Stimulated activated CD4-positive, alpha-beta T cell treated with anti-CD3 and anti-CD28 coated beads, Interleukin-12 subunit alpha, Interleukin-12 subunit beta, amount 100 ng/mL, for 24 hours (primary cell): ENCODE measurements around the gene DAZAP1.
"Not testable (repeated sequence)": the region's sequence is repeated elsewhere in the genome, so short reads cannot be mapped to it uniquely, and the experiment has no call there.

Experiments used
- DNase-seq, 2 experiments: peaks; one replicate each; pipeline ENCODE4 v3.0.0-alpha.2; 2020; ENCODE audit warnings: low read depth in 2 of 2

The DAZAP1 gene

GRCh38 chr19:1410789-1411188 lies 3.4 kb downstream of the DAZAP1 start:
- no peak for DNase-seq

GRCh38 chr19:1411255-1412191 lies 4.1 kb downstream of the DAZAP1 start:
- DNase-seq: no peak

- DNase-seq: no peak
Measured at GRCh38 chr19:1412323-1412923, 5.0 kb downstream of the DAZAP1 start.

- no peak for DNase-seq
Measured at GRCh38 chr19:1412995-1413800, 5.8 kb downstream of the DAZAP1 start.

GRCh38 chr19:1416014-1416841 lies 8.8 kb downstream of the DAZAP1 start:
- DNase-seq: no peak

- no peak for DNase-seq
Measured at GRCh38 chr19:1417145-1417544, 9.8 kb downstream of the DAZAP1 start.

- DNase-seq: no peak
Measured at GRCh38 chr19:1417681-1418495, 10.5 kb downstream of the DAZAP1 start.

- DNase-seq: no peak
Measured at GRCh38 chr19:1418496-1418775, 11.1 kb downstream of the DAZAP1 start.

- no peak for DNase-seq
Measured at GRCh38 chr19:1418951-1419738, 11.8 kb downstream of the DAZAP1 start.

- not testable (repeated sequence) for DNase-seq
Measured at GRCh38 chr19:1420085-1420484, 12.7 kb downstream of the DAZAP1 start.

GRCh38 chr19:1420590-1420989 lies 13.2 kb downstream of the DAZAP1 start:
- no peak for DNase-seq

GRCh38 chr19:1421218-1421957 lies 14.0 kb downstream of the DAZAP1 start:
- no peak for DNase-seq

GRCh38 chr19:1421958-1422305 lies 14.5 kb downstream of the DAZAP1 start:
- no peak for DNase-seq

GRCh38 chr19:1422360-1422759 lies 15.0 kb downstream of the DAZAP1 start:
- no peak for DNase-seq

GRCh38 chr19:1422943-1423342 lies 15.6 kb downstream of the DAZAP1 start:
- no peak for DNase-seq

GRCh38 chr19:1423436-1424191 lies 16.2 kb downstream of the DAZAP1 start:
- DNase-seq: no peak

- no peak for DNase-seq
Measured at GRCh38 chr19:1424192-1424955, 17.0 kb downstream of the DAZAP1 start.
